GM23338 (cell line): Measurements from ENCODE around the gene SH2D3C. TPM values are rescaled to one million over a fixed set of nuclear protein-coding genes. Genes with fewer than 3 reads are reported as not detected.

Source experiments
- ATAC-seq: fragments of 200-7000 bp; cut with Tn5 transposase; 3 replicates; pipeline ENCODE4 v1.9.1; 2020
- DNase-seq: peaks from one replicate; pipeline ENCODE4 v3.0.0-alpha.2; 2015; ENCODE audit warnings: low spot score
- H2AFZ ChIP-seq: fragments of 200-600 bp; sonication (generic); 2 replicates; pipeline ENCODE4 v1.8.0; 2016; ENCODE audit warnings: antibody characterized with exemption, mild to moderate bottlenecking, moderate library complexity
- H3F3A ChIP-seq: fragments of 200-600 bp; sonication (generic); replicated peaks from 2 replicates; pipeline ENCODE4 v1.8.0; 2017; ENCODE audit warnings: antibody characterized with exemption, mixed run types, low read depth
- H3K27ac ChIP-seq: fragments of 200-600 bp; sonication (generic); 2 replicates; pipeline ENCODE4 v1.6.1; 2016; ENCODE audit warnings: low read depth
- H3K27me3 ChIP-seq: fragments of 200-600 bp; sonication (generic); 2 replicates; pipeline ENCODE4 v1.8.0; 2016; ENCODE audit warnings: mild to moderate bottlenecking, mixed run types, moderate library complexity; ENCODE audit not compliant: insufficient read depth
- H3K36me3 ChIP-seq: fragments of 200-600 bp; sonication (generic); 2 replicates; pipeline ENCODE4 v1.8.0; 2016; ENCODE audit warnings: mild to moderate bottlenecking; ENCODE audit not compliant: insufficient read depth
- H3K4me1 ChIP-seq: fragments of 200-600 bp; sonication (generic); 2 replicates; pipeline ENCODE4 v1.8.0; 2016; ENCODE audit warnings: mild to moderate bottlenecking, moderate library complexity; ENCODE audit not compliant: insufficient read depth
- H3K4me2 ChIP-seq: fragments of 200-600 bp; sonication (generic); 2 replicates; pipeline ENCODE4 v1.7.1; 2017; ENCODE audit warnings: mixed run types
- H3K4me3 ChIP-seq: fragments of 200-600 bp; sonication (generic); 2 replicates; pipeline ENCODE4 v1.6.1; 2016; ENCODE audit warnings: mixed run types
- H3K79me2 ChIP-seq: fragments of 200-600 bp; sonication (generic); replicated peaks from 2 replicates; pipeline ENCODE4 v1.8.0; 2017; ENCODE audit warnings: mild to moderate bottlenecking; ENCODE audit not compliant: insufficient read depth
- H3K9me2 ChIP-seq: fragments of 200-600 bp; sonication (generic); 2 replicates; pipeline ENCODE4 v1.8.0; 2017; ENCODE audit not compliant: insufficient read depth
- H4K20me1 ChIP-seq: fragments of 200-600 bp; sonication (generic); replicated peaks from 2 replicates; pipeline ENCODE4 v1.8.0; 2017; ENCODE audit warnings: mild to moderate bottlenecking; ENCODE audit not compliant: insufficient read depth
- H3K27ac Mint-ChIP-seq: 2 replicates; pipeline ENCODE4 v1.8.0; 2020; ENCODE audit warnings: inconsistent platforms, mild to moderate bottlenecking, moderate library complexity, mixed read lengths
- H3K27me3 Mint-ChIP-seq: 3 replicates; pipeline ENCODE4 v1.8.0; 2022; ENCODE audit warnings: low read depth, mild to moderate bottlenecking, moderate library complexity, mixed read lengths, inconsistent platforms; ENCODE audit not compliant: insufficient read depth, poor library complexity
- H3K36me3 Mint-ChIP-seq: 3 replicates; pipeline ENCODE4 v1.8.0; 2021; ENCODE audit warnings: low read depth, mild to moderate bottlenecking, inconsistent platforms, moderate library complexity, mixed read lengths
- H3K4me1 Mint-ChIP-seq: 3 replicates; pipeline ENCODE4 v1.8.0; 2020; ENCODE audit warnings: mild to moderate bottlenecking, inconsistent platforms, mixed read lengths
- H3K4me3 Mint-ChIP-seq: 3 replicates; pipeline ENCODE4 v1.8.0; 2021; ENCODE audit warnings: moderate library complexity, mild to moderate bottlenecking, inconsistent platforms, mixed read lengths
- H3K9me3 Mint-ChIP-seq: 3 replicates; pipeline ENCODE4 v1.8.0; 2020; ENCODE audit warnings: moderate library complexity, mild to moderate bottlenecking, inconsistent platforms, mixed read lengths
- CREB1 ChIP-seq: fragments of 250-450 bp; sonication (Bioruptor Pico); IDR thresholded peaks from 2 replicates; pipeline ENCODE4 v1.5.0; 2020; ENCODE audit warnings: low read depth, mild to moderate bottlenecking, moderate library complexity
- EZH2 ChIP-seq: fragments of 200-600 bp; sonication (generic); IDR thresholded peaks from one replicate; pipeline ENCODE4 v1.8.0; 2017; ENCODE audit warnings: antibody characterized with exemption, mild to moderate bottlenecking, low read depth; ENCODE audit not compliant: unreplicated experiment
- JUNB ChIP-seq: IDR thresholded peaks from one replicate; pipeline ENCODE4 v1.6.1; 2016; ENCODE audit warnings: antibody characterized with exemption; ENCODE audit not compliant: unreplicated experiment
- NANOG ChIP-seq: IDR thresholded peaks from 2 replicates; pipeline ENCODE4 v1.6.1; 2016; ENCODE audit warnings: antibody characterized with exemption, borderline replicate concordance
- STAT1 ChIP-seq: IDR thresholded peaks from one replicate; pipeline ENCODE4 v1.6.1; 2016; ENCODE audit warnings: antibody characterized with exemption; ENCODE audit not compliant: unreplicated experiment
- ZNF114 ChIP-seq: fragments of 250-450 bp; sonication (Bioruptor Pico); IDR thresholded peaks from 2 replicates; pipeline ENCODE4 v1.5.0; 2020; ENCODE audit warnings: mild to moderate bottlenecking, moderate library complexity
- ZNF331 ChIP-seq: fragments of 250-450 bp; sonication (Bioruptor Pico); IDR thresholded peaks from 2 replicates; pipeline ENCODE4 v1.5.0; 2020; ENCODE audit warnings: low read depth, mild to moderate bottlenecking, moderate library complexity
- polyA plus RNA-seq: library from polyadenylated mRNA; unstranded; fragments of >200 nt; fragmentation: Nextera tagmentation; extraction: Ambion mirVana; gene quantifications from 2 replicates; pipeline ENCODE4 v1.2.1, GENCODE V29; 2016
- total RNA-seq: library from RNA; depleted of rRNA; stranded (reverse); fragments of >200 nt; shearing (Covaris generic); gene quantifications from 2 replicates; pipeline ENCODE4 v1.2.3, GENCODE V29; 2014
- TF ChIP-seq, protein P1 (sequence below), 2 experiments: fragments of 200-600 bp in 1 of 2; sonication (generic) in 1 of 2; conservative IDR thresholded peaks; 2 replicates each; pipeline versions ENCODE4 v1.5.1 to v1.6.1; 2016 to 2017; ENCODE audit warnings: antibody characterized with exemption in 2 of 2, low read depth in 2 of 2, mild to moderate bottlenecking in 2 of 2, moderate library complexity in 1 of 2
- TF ChIP-seq, protein P2 (sequence below): fragments of 250-450 bp; sonication (Bioruptor Pico); IDR thresholded peaks from 2 replicates; pipeline ENCODE4 v1.5.0; 2020; ENCODE audit warnings: mild to moderate bottlenecking, moderate library complexity

The SH2D3C gene
- total and polyA plus RNA-seq, 2 experiments from 2014 or later, result 4.2 to 4.5 TPM

DNA sequence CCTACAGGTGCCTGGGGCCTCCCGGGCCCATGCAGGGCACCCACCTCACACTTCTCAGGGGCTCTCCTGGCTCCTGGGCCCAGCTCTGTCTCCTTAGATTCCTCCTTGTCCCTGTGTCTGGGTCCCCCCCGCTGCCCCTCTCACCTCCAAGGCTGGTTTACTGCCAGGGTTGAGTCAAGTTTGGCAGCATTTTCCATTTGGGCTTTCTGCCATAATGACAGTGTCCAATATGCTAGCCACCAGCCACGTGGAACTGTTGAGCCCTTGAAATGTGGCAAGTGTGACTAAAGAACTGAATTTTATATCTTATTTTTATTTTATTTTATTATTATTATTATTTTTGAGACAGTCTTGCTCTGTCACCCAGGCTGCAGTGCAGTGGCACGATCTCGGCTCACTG is 60.7 kb downstream of the SH2D3C start:
- peaks cover 16% of the 10 kb centered on the region for H3K27me3 Mint-ChIP-seq
- Histone ChIP-seq H3K27ac (no peak overlapping the region), H3K36me3 (no peaks in the 10 kb centered on the region), H3K4me2 (no peak overlapping the region), H3K4me1 (0 out of 2 replicates have a peak, but pooled peaks cover 3% of the 10 kb centered on the region), H3F3A (0 out of 2 replicates have a peak, but pooled peaks cover 6% of the 10 kb centered on the region), H4K20me1 (no peaks in the 10 kb centered on the region), H3K27me3 (no peaks in the 10 kb centered on the region), H3K79me2 (no peaks in the 10 kb centered on the region), H3K4me3 (no peak overlapping the region), H3K9me2 (no peaks in the 10 kb centered on the region), H2AFZ (no peak overlapping the region)
- DNase-seq (no peak), ATAC-seq (no peak)
- H3K4me3 Mint-ChIP-seq, result no peak overlapping the region
- H3K36me3 Mint-ChIP-seq, result no peaks in the 10 kb centered on the region
- peaks cover 13% of the 10 kb centered on the region for H3K4me1 Mint-ChIP-seq
- H3K9me3 Mint-ChIP-seq, result no peaks in the 10 kb centered on the region
- TF ChIP-seq ZNF114 (CRISPR knock-in tag) (no peak), STAT1 (no peak), ZNF331 (no peak), JUNB (no peak), NANOG (no peak), CREB1 (CRISPR knock-in tag) (no peak), EZH2 (no peak)
- TF ChIP-seq, protein P1, sequence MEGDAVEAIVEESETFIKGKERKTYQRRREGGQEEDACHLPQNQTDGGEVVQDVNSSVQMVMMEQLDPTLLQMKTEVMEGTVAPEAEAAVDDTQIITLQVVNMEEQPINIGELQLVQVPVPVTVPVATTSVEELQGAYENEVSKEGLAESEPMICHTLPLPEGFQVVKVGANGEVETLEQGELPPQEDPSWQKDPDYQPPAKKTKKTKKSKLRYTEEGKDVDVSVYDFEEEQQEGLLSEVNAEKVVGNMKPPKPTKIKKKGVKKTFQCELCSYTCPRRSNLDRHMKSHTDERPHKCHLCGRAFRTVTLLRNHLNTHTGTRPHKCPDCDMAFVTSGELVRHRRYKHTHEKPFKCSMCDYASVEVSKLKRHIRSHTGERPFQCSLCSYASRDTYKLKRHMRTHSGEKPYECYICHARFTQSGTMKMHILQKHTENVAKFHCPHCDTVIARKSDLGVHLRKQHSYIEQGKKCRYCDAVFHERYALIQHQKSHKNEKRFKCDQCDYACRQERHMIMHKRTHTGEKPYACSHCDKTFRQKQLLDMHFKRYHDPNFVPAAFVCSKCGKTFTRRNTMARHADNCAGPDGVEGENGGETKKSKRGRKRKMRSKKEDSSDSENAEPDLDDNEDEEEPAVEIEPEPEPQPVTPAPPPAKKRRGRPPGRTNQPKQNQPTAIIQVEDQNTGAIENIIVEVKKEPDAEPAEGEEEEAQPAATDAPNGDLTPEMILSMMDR (conservative IDR thresholded peaks at IDR 0.05; ENCODE audit: low read depth in 2 of 2), result no peak
- no peak overlapping the region for H3K27ac Mint-ChIP-seq

GRCh38 chr9:127716412-127716811 is 62.1 kb downstream of the SH2D3C start:
- no peaks in the 10 kb centered on the region for H3K79me2 ChIP-seq
- H3K4me2 ChIP-seq, result peak overlapping the region; percentile 95
- no peaks in the 10 kb centered on the region for H3K27me3 ChIP-seq
- peak overlapping the region; percentile 66 for H3K4me3 ChIP-seq
- DNase-seq (no peak), ATAC-seq (no peak)
- peaks cover 13% of the 10 kb centered on the region for H3K4me1 ChIP-seq
- peaks cover 21% of the 10 kb centered on the region for H3K4me1 Mint-ChIP-seq
- no peak overlapping the region for H3K27ac ChIP-seq
- H2AFZ ChIP-seq, result peak overlapping the region; percentile 94; the same call in 1 of the 2 replicates
- peak overlapping the region; percentile 98 for H3K4me3 Mint-ChIP-seq
- H3F3A ChIP-seq, result 0 out of 2 replicates have a peak, but pooled peaks cover 7% of the 10 kb centered on the region
- H3K27me3 Mint-ChIP-seq, result peaks cover 19% of the 10 kb centered on the region
- no peaks in the 10 kb centered on the region for H3K36me3 Mint-ChIP-seq
- H3K9me2 ChIP-seq, result no peaks in the 10 kb centered on the region
- no peaks in the 10 kb centered on the region for H3K36me3 ChIP-seq
- no peak overlapping the region for H3K27ac Mint-ChIP-seq
- H3K9me3 Mint-ChIP-seq, result no peaks in the 10 kb centered on the region
- H4K20me1 ChIP-seq, result no peaks in the 10 kb centered on the region
- TF ChIP-seq, protein P2, sequence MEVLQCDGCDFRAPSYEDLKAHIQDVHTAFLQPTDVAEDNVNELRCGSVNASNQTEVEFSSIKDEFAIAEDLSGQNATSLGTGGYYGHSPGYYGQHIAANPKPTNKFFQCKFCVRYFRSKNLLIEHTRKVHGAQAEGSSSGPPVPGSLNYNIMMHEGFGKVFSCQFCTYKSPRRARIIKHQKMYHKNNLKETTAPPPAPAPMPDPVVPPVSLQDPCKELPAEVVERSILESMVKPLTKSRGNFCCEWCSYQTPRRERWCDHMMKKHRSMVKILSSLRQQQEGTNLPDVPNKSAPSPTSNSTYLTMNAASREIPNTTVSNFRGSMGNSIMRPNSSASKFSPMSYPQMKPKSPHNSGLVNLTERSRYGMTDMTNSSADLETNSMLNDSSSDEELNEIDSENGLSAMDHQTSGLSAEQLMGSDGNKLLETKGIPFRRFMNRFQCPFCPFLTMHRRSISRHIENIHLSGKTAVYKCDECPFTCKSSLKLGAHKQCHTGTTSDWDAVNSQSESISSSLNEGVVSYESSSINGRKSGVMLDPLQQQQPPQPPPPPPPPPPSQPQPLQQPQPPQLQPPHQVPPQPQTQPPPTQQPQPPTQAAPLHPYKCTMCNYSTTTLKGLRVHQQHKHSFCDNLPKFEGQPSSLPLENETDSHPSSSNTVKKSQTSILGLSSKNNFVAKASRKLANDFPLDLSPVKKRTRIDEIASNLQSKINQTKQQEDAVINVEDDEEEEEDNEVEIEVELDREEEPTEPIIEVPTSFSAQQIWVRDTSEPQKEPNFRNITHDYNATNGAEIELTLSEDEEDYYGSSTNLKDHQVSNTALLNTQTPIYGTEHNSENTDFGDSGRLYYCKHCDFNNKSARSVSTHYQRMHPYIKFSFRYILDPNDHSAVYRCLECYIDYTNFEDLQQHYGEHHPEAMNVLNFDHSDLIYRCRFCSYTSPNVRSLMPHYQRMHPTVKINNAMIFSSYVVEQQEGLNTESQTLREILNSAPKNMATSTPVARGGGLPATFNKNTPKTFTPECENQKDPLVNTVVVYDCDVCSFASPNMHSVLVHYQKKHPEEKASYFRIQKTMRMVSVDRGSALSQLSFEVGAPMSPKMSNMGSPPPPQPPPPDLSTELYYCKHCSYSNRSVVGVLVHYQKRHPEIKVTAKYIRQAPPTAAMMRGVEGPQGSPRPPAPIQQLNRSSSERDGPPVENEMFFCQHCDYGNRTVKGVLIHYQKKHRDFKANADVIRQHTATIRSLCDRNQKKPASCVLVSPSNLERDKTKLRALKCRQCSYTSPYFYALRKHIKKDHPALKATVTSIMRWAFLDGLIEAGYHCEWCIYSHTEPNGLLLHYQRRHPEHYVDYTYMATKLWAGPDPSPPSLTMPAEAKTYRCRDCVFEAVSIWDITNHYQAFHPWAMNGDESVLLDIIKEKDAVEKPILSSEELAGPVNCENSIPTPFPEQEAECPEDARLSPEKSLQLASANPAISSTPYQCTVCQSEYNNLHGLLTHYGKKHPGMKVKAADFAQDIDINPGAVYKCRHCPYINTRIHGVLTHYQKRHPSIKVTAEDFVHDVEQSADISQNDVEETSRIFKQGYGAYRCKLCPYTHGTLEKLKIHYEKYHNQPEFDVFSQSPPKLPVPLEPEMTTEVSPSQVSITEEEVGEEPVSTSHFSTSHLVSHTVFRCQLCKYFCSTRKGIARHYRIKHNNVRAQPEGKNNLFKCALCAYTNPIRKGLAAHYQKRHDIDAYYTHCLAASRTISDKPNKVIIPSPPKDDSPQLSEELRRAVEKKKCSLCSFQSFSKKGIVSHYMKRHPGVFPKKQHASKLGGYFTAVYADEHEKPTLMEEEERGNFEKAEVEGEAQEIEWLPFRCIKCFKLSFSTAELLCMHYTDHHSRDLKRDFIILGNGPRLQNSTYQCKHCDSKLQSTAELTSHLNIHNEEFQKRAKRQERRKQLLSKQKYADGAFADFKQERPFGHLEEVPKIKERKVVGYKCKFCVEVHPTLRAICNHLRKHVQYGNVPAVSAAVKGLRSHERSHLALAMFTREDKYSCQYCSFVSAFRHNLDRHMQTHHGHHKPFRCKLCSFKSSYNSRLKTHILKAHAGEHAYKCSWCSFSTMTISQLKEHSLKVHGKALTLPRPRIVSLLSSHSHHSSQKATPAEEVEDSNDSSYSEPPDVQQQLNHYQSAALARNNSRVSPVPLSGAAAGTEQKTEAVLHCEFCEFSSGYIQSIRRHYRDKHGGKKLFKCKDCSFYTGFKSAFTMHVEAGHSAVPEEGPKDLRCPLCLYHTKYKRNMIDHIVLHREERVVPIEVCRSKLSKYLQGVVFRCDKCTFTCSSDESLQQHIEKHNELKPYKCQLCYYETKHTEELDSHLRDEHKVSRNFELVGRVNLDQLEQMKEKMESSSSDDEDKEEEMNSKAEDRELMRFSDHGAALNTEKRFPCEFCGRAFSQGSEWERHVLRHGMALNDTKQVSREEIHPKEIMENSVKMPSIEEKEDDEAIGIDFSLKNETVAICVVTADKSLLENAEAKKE (CRISPR knock-in tag), result no peak
- TF ChIP-seq STAT1 (no peak), CREB1 (CRISPR knock-in tag) (no peak), ZNF331 (no peak), JUNB (no peak)
- TF ChIP-seq, protein P1 (conservative IDR thresholded peaks at IDR 0.05; ENCODE audit: low read depth in 2 of 2), result no peak
